ENCODE data around the gene ALPL.

DNA sequence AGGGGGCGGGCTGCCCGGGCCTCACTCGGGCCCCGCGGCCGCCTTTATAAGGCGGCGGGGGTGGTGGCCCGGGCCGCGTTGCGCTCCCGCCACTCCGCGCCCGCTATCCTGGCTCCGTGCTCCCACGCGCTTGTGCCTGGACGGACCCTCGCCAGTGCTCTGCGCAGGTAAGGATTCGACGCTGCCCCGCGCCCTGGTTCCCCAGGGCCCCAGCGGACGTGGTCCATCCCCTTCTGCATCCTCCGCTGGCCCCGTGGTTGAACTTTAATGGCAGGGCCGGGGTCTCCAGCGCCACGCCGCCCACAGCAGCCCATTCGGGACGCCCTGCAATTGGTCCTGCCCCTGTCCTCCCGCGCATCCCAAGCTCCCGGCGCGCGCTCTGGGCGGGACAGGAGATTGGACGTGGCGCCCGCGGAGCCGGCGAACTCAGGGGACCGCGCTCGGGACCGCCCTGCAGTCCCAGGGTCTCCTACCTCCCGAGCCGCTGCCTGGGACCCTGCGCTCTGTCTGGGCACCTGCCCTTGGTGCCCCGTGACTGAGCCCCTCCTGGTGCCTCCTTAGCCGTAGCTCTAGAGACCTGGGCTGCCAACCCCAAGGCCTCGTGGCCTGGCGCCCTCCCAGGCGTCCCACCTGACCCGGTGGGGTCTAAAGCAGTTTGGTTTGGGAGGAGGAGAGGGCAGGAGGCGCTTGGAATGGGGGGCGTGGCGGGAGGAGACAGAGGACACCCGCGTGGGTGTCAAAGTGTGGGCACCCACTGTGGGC lies at the start of gene ALPL:
- TF ChIP-seq, protein P1, sequence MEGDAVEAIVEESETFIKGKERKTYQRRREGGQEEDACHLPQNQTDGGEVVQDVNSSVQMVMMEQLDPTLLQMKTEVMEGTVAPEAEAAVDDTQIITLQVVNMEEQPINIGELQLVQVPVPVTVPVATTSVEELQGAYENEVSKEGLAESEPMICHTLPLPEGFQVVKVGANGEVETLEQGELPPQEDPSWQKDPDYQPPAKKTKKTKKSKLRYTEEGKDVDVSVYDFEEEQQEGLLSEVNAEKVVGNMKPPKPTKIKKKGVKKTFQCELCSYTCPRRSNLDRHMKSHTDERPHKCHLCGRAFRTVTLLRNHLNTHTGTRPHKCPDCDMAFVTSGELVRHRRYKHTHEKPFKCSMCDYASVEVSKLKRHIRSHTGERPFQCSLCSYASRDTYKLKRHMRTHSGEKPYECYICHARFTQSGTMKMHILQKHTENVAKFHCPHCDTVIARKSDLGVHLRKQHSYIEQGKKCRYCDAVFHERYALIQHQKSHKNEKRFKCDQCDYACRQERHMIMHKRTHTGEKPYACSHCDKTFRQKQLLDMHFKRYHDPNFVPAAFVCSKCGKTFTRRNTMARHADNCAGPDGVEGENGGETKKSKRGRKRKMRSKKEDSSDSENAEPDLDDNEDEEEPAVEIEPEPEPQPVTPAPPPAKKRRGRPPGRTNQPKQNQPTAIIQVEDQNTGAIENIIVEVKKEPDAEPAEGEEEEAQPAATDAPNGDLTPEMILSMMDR (conservative IDR thresholded peaks at IDR 0.05; ENCODE audit: low read depth, low read length) = no peak
- no peak for TF ChIP-seq EZH2 (IDR thresholded peaks at IDR 0.05; ENCODE audit: low read length, unreplicated experiment)

Measured in PC-3 (cell line).